ENCODE measurements around the gene PPBP.

PPBP gene

GRCh38 chr4:74018116-74018515 is 30.1 kb upstream of the PPBP start:
- H3K4me1 ChIP-seq (ENCODE audit: control insufficient read depth, insufficient read depth, low read length): no peaks in the 10 kb centered on the region
- no peak overlapping the region for H3K4me3 ChIP-seq (ENCODE audit: insufficient read depth, low read depth, low read length)
- no peaks in the 10 kb centered on the region for H3K9me3 ChIP-seq (ENCODE audit: control insufficient read depth, low read length)
- no peaks in the 10 kb centered on the region for H3K27me3 ChIP-seq (ENCODE audit: control insufficient read depth, insufficient read depth, low read length, poor library complexity, severe bottlenecking)
- no peaks in the 10 kb centered on the region for H3K36me3 ChIP-seq (ENCODE audit: control insufficient read depth, insufficient read depth, low read length)
- H3K27ac ChIP-seq (ENCODE audit: insufficient read depth, low read depth, low read length, poor library complexity, severe bottlenecking): no peak overlapping the region

DNA sequence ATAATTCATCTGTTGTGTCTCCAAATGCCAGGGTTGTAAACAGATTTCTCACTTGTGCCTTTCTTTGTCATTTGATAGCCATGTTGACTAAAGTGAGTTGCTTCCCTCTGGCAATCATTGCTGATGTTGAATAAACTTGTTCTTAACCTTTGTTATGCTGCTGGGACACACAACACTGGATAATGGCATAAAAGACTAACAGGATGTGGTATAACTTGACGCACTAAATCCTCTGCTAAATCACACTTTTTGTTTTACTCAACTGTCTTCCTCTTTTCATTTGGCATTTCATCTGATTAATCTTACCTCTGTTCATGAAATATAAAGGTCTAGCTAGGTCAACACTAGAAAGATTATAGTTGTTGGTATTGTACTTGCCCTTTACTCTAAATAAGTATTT is 28.1 kb upstream of the PPBP start:
- Histone ChIP-seq H3K4me1 (ENCODE audit: control insufficient read depth, insufficient read depth, low read length) (no peaks in the 10 kb centered on the region), H3K27me3 (ENCODE audit: control insufficient read depth, insufficient read depth, low read length, poor library complexity, severe bottlenecking) (no peaks in the 10 kb centered on the region), H3K4me3 (ENCODE audit: insufficient read depth, low read depth, low read length) (no peak overlapping the region), H3K9me3 (ENCODE audit: control insufficient read depth, low read length) (no peaks in the 10 kb centered on the region), H3K27ac (ENCODE audit: insufficient read depth, low read depth, low read length, poor library complexity, severe bottlenecking) (no peak overlapping the region), H3K36me3 (ENCODE audit: control insufficient read depth, insufficient read depth, low read length) (no peaks in the 10 kb centered on the region)
- 73% methylated on average over 1 of the region's 1 CpG for whole genome bisulfite sequencing, 2 experiments

- no peak overlapping the region for H3K27ac ChIP-seq (ENCODE audit: insufficient read depth, low read depth, low read length, poor library complexity, severe bottlenecking)
- WGBS, 2 experiments: 83 to 98% methylated on average over 2 to 3 of the region's 3 CpGs
- H3K9me3 ChIP-seq (ENCODE audit: control insufficient read depth, low read length): no peaks in the 10 kb centered on the region
- H3K4me3 ChIP-seq (ENCODE audit: insufficient read depth, low read depth, low read length): no peak overlapping the region
- no peaks in the 10 kb centered on the region for H3K27me3 ChIP-seq (ENCODE audit: control insufficient read depth, insufficient read depth, low read length, poor library complexity, severe bottlenecking)
- no peaks in the 10 kb centered on the region for H3K4me1 ChIP-seq (ENCODE audit: control insufficient read depth, insufficient read depth, low read length)
- H3K36me3 ChIP-seq (ENCODE audit: control insufficient read depth, insufficient read depth, low read length): no peaks in the 10 kb centered on the region
Measured at GRCh38 chr4:74015126-74015780, 27.3 kb upstream of the PPBP start.

DNA sequence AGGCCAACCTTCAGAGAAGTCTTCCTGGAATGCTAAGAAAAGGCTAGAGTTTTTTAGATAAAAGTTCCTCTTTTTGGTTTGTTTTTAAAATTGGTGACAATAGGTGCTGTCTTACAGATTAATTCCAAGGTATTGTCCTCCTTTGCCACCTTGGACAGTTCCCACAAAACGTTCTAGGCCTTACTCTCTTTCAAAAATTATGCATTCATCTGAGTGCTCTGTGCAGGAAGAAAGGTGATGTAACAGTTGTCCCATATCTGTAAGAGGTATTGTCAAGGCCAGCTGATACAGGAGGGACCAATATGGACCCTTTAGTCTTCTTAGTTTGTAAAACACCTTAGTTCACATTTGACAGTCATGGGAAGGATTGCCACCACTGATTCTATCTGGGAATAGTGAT is 26.3 kb upstream of the PPBP start:
- H3K4me3 ChIP-seq (ENCODE audit: insufficient read depth, low read depth, low read length): no peak overlapping the region
- 67 to 73% methylated on average over 1 of the region's 1 CpG for WGBS, 2 experiments
- no peak overlapping the region for H3K27ac ChIP-seq (ENCODE audit: insufficient read depth, low read depth, low read length, poor library complexity, severe bottlenecking)
- H3K4me1 ChIP-seq (ENCODE audit: control insufficient read depth, insufficient read depth, low read length): no peaks in the 10 kb centered on the region
- no peaks in the 10 kb centered on the region for H3K27me3 ChIP-seq (ENCODE audit: control insufficient read depth, insufficient read depth, low read length, poor library complexity, severe bottlenecking)
- H3K36me3 ChIP-seq (ENCODE audit: control insufficient read depth, insufficient read depth, low read length): no peaks in the 10 kb centered on the region
- H3K9me3 ChIP-seq (ENCODE audit: control insufficient read depth, low read length): no peaks in the 10 kb centered on the region

DNA sequence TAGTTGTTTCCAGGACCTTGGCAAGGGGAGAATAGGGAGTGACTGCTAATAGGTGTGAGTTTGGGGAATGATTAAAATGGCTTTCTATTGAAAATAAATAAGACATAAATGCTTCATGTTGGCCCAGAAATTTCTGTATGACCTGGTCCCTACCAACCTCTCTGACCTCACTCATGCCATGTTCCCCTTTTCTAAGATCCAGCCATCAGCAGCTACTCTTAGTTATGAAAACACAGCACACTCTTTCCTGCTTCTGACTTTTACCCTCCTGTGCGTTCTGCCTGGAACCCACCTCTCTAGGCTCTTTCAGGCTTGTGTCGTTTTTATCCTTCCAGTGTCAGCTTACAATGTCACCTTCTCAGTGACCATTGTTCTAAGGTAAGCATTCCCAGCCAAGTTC is 25.3 kb upstream of the PPBP start:
- no peak overlapping the region for H3K4me3 ChIP-seq (ENCODE audit: insufficient read depth, low read depth, low read length)
- H3K9me3 ChIP-seq (ENCODE audit: control insufficient read depth, low read length): no peaks in the 10 kb centered on the region
- 79% methylated on average over 2 of the region's 2 CpGs for WGBS, 2 experiments
- H3K27me3 ChIP-seq (ENCODE audit: control insufficient read depth, insufficient read depth, low read length, poor library complexity, severe bottlenecking): no peaks in the 10 kb centered on the region
- no peaks in the 10 kb centered on the region for H3K36me3 ChIP-seq (ENCODE audit: control insufficient read depth, insufficient read depth, low read length)
- no peak overlapping the region for H3K27ac ChIP-seq (ENCODE audit: insufficient read depth, low read depth, low read length, poor library complexity, severe bottlenecking)
- H3K4me1 ChIP-seq (ENCODE audit: control insufficient read depth, insufficient read depth, low read length): no peaks in the 10 kb centered on the region

GRCh38 chr4:74012130-74012529 is 24.1 kb upstream of the PPBP start:
- no peaks in the 10 kb centered on the region for H3K9me3 ChIP-seq (ENCODE audit: control insufficient read depth, low read length)
- 94 to 97% methylated on average over 4 of the region's 4 CpGs for WGBS, 2 experiments
- no peak overlapping the region for H3K27ac ChIP-seq (ENCODE audit: insufficient read depth, low read depth, low read length, poor library complexity, severe bottlenecking)
- H3K4me1 ChIP-seq (ENCODE audit: control insufficient read depth, insufficient read depth, low read length): no peaks in the 10 kb centered on the region
- H3K36me3 ChIP-seq (ENCODE audit: control insufficient read depth, insufficient read depth, low read length): no peaks in the 10 kb centered on the region
- no peak overlapping the region for H3K4me3 ChIP-seq (ENCODE audit: insufficient read depth, low read depth, low read length)
- no peaks in the 10 kb centered on the region for H3K27me3 ChIP-seq (ENCODE audit: control insufficient read depth, insufficient read depth, low read length, poor library complexity, severe bottlenecking)

DNA sequence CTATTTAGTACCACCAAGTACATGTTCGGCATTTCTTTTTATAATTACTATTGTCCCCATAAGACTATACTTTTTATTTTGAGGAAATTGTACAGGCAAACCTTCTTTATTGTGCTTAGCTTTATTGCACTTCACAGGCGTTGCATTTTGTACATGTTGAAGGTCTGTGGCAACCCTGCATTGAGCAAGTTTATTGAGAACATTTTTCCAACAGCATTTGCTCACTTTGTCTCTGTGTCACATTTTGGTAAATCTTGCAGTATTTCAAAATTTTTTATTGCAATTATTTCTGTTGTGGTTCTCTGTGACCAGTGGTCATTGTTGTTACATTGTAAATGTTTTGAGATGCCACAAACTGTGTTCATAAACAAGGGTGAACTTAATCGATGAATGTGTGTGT is 21.3 kb upstream of the PPBP start:
- Histone ChIP-seq H3K4me3 (ENCODE audit: insufficient read depth, low read depth, low read length) (no peak overlapping the region), H3K27ac (ENCODE audit: insufficient read depth, low read depth, low read length, poor library complexity, severe bottlenecking) (no peak overlapping the region), H3K36me3 (ENCODE audit: control insufficient read depth, insufficient read depth, low read length) (no peaks in the 10 kb centered on the region), H3K9me3 (ENCODE audit: control insufficient read depth, low read length) (no peaks in the 10 kb centered on the region), H3K27me3 (ENCODE audit: control insufficient read depth, insufficient read depth, low read length, poor library complexity, severe bottlenecking) (no peaks in the 10 kb centered on the region), H3K4me1 (ENCODE audit: control insufficient read depth, insufficient read depth, low read length) (no peaks in the 10 kb centered on the region)
- WGBS, 2 experiments: 100% methylated on average over 2 to 3 of the region's 3 CpGs

- Histone ChIP-seq H3K27ac (ENCODE audit: insufficient read depth, low read depth, low read length, poor library complexity, severe bottlenecking) (no peak overlapping the region), H3K9me3 (ENCODE audit: control insufficient read depth, low read length) (no peaks in the 10 kb centered on the region), H3K27me3 (ENCODE audit: control insufficient read depth, insufficient read depth, low read length, poor library complexity, severe bottlenecking) (no peaks in the 10 kb centered on the region), H3K4me1 (ENCODE audit: control insufficient read depth, insufficient read depth, low read length) (no peaks in the 10 kb centered on the region), H3K4me3 (ENCODE audit: insufficient read depth, low read depth, low read length) (no peak overlapping the region), H3K36me3 (ENCODE audit: control insufficient read depth, insufficient read depth, low read length) (no peaks in the 10 kb centered on the region)
- 89 to 98% methylated on average over 2 of the region's 2 CpGs for WGBS, 2 experiments
Measured at GRCh38 chr4:74006009-74006476, 18.1 kb upstream of the PPBP start.

DNA sequence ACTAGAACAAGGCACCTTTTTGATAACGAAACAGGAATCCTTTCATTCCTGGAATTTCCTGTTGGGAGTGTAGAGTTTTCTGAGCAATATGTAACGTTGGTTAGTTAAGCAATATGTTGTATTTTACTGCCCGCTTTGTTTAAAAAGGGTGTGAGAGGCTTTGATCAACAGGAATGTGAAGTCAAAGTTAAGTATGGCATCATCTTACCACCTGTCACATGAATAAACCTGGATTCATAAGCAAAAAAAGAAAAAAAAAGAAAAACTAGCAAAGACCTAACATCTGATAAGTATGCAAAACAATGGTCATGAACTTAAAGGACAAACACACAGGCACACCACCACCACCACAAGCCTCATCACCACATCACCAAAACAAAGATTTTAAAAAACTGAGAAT is 17.5 kb upstream of the PPBP start:
- 83 to 86% methylated on average over 3 of the region's 3 CpGs for WGBS, 2 experiments
- H3K27ac ChIP-seq (ENCODE audit: insufficient read depth, low read depth, low read length, poor library complexity, severe bottlenecking): no peak overlapping the region
- H3K4me1 ChIP-seq (ENCODE audit: control insufficient read depth, insufficient read depth, low read length): no peaks in the 10 kb centered on the region

DNA sequence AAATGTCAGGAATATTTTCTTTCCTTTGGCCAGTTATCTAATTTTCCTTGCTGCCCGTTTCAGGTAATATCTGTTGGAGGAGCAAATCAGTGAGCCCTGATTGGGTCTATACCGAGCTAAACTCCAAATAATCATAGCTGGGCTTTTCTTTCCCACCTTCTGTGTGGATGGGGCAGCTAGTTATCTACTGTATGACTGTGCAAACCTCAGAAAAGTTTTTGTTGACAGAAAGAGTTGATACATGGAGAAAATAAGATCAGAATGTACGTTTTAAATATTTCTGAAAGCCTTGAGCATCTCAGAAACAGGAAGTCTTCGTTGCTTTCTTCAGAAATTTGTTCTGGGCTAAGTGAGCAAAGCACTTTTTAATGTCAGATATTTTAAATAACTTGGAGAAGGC is 16.7 kb upstream of the PPBP start:
- no peak overlapping the region for H3K27ac ChIP-seq (ENCODE audit: insufficient read depth, low read depth, low read length, poor library complexity, severe bottlenecking)
- WGBS, 2 experiments: 90 to 91% methylated on average over 4 of the region's 4 CpGs
- H3K4me3 ChIP-seq (ENCODE audit: insufficient read depth, low read depth, low read length): no peak overlapping the region
- no peaks in the 10 kb centered on the region for H3K27me3 ChIP-seq (ENCODE audit: control insufficient read depth, insufficient read depth, low read length, poor library complexity, severe bottlenecking)
- no peaks in the 10 kb centered on the region for H3K9me3 ChIP-seq (ENCODE audit: control insufficient read depth, low read length)
- no peaks in the 10 kb centered on the region for H3K4me1 ChIP-seq (ENCODE audit: control insufficient read depth, insufficient read depth, low read length)
- H3K36me3 ChIP-seq (ENCODE audit: control insufficient read depth, insufficient read depth, low read length): no peaks in the 10 kb centered on the region

More for the DNA sequence above, 17.5 kb upstream of the PPBP start:
- Histone ChIP-seq H3K36me3 (ENCODE audit: control insufficient read depth, insufficient read depth, low read length) (no peaks in the 10 kb centered on the region), H3K27me3 (ENCODE audit: control insufficient read depth, insufficient read depth, low read length, poor library complexity, severe bottlenecking) (no peaks in the 10 kb centered on the region), H3K4me3 (ENCODE audit: insufficient read depth, low read depth, low read length) (no peak overlapping the region), H3K9me3 (ENCODE audit: control insufficient read depth, low read length) (no peaks in the 10 kb centered on the region)

- Histone ChIP-seq H3K4me3 (ENCODE audit: insufficient read depth, low read depth, low read length) (no peak overlapping the region), H3K4me1 (ENCODE audit: control insufficient read depth, insufficient read depth, low read length) (no peaks in the 10 kb centered on the region), H3K9me3 (ENCODE audit: control insufficient read depth, low read length) (no peaks in the 10 kb centered on the region), H3K27me3 (ENCODE audit: control insufficient read depth, insufficient read depth, low read length, poor library complexity, severe bottlenecking) (peaks cover 17% of the 10 kb centered on the region), H3K36me3 (ENCODE audit: control insufficient read depth, insufficient read depth, low read length) (no peaks in the 10 kb centered on the region), H3K27ac (ENCODE audit: insufficient read depth, low read depth, low read length, poor library complexity, severe bottlenecking) (no peak overlapping the region)
- WGBS, 2 experiments: 90 to 95% methylated on average over 6 of the region's 6 CpGs
Measured at GRCh38 chr4:74000301-74000700, 12.3 kb upstream of the PPBP start.
